Erythroblast (primary cell): ENCODE results near the gene CD38.
"Not testable (repeated sequence)": the region's sequence is repeated elsewhere in the genome, so short reads cannot be mapped to it uniquely, and the experiment has no call there.

Source experiments
- DNase-seq, 2 experiments: peaks; one replicate each; lab custom pipeline; 2025; lab: John Stamatoyannopoulos, UW
- GATA1 ChIP-seq: IDR thresholded peaks from 2 replicates; pipeline ENCODE4 v1.6.1; 2011; ENCODE audit warnings: low read depth, mild to moderate bottlenecking, control low read depth, low read length, moderate library complexity
- POLR2A ChIP-seq: IDR thresholded peaks from 2 replicates; pipeline ENCODE4 v1.6.1; 2011; ENCODE audit warnings: mild to moderate bottlenecking, low read length

Gene CD38

DNA sequence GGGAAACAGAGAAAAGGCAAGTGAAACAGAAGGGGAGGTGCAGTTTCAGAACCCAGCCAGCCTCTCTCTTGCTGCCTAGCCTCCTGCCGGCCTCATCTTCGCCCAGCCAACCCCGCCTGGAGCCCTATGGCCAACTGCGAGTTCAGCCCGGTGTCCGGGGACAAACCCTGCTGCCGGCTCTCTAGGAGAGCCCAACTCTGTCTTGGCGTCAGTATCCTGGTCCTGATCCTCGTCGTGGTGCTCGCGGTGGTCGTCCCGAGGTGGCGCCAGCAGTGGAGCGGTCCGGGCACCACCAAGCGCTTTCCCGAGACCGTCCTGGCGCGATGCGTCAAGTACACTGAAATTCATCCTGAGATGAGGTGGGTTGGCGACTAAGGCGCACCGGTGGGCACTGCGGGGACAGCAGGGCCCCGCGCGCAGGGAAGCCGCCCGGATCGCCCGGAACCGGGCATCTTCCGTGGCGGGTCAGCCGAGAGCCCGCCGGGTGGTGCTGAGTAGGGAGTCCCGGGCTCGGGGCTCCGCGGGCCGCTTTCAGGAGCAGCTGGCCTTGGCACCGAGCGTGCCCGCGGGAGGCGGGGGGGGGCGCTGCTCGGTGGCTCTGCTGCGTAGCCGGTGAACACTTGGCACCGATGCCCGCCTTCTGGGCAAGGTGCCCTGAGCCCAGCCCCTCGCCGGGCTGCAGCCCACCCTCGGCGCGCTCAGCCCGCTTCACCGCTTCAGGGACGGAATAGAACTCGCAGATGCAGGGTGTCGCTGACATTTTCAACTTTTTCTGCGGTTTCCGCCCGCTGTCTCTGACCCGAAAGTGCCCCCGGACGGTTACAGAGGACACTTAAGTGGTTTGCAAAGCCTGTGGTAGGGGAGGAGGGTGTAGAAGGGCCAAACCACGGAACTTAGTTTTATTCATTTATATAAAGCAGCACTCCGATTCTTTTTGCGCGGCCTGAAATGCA is at the start of gene CD38:
Gene CD38, plus strand, starts transcription at position 40 of the 953 bp plus-strand sequence. Its CDS starts 87 bp downstream, at position 127.
- DNase-seq = no peak
- TF ChIP-seq POLR2A (no peak), GATA1 (no peak)

DNA sequence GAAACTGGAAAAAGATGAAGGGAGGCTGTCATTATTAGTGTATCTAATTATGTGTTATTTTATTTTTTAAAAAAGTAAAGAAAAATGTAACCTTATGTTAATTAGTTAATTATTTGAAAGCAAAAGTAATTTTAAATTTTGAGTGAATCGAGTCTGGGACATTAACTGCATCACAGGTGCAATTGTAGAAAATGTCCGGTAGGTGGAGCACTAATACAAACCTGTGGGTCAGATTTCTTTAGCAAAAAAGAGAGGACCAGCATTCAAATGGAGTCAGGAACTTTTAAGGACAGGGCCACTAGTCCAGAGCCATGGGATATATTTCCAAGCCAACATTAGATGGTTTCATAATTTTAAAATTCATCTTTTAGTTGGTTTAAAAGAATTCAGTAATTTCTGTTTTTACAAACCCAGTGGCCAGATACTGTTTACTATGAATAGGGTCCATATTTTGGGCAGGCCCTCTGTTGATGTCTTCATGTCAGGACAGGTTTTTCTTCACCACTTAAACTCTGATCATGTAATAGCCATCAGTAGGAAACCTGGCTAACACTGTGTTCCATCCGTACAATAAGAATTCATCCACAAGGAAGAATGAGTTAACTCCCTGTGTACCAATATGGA is 48.1 kb upstream of the CD38 start:
- no peak for TF ChIP-seq GATA1
- TF ChIP-seq POLR2A = no peak
- peak; percentile 23 to 57 for DNase-seq

GRCh38 chr4:15733061-15733460 is 45.1 kb upstream of the CD38 start:
- DNase-seq = not testable (repeated sequence)

GRCh38 chr4:15735536-15735935 is 42.6 kb upstream of the CD38 start:
- DNase-seq = no peak
- TF ChIP-seq POLR2A = no peak
- no peak for TF ChIP-seq GATA1

DNA sequence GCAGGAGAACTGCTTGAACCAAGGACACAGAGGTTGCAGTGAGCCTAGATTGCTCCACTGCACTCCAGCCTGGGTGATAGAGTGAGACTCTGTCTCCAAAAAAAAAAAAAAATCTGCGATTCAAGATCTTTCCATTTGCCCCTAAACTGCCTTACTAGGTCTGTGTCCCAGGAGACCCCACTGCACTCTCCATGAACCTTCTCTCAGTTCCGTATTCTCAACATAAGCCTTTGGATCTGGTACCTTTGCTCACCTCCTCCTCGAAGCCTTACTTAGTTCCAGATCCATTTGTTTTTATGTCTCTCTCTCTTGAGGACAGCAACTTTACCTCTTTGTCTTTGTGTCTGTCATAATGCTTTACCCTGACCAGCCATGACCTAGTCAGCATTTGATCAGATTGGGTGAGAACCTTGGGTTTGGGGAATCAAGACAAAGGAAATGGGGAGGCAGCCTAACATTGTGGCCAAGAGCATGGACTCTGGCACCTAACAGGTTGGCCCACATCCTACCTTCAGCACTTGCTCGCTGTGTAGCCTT is 41.5 kb upstream of the CD38 start:
- no peak for TF ChIP-seq GATA1
- no peak for TF ChIP-seq POLR2A
- no peak for DNase-seq

GRCh38 chr4:15737255-15737654 is 40.9 kb upstream of the CD38 start:
- DNase-seq = no peak

DNA sequence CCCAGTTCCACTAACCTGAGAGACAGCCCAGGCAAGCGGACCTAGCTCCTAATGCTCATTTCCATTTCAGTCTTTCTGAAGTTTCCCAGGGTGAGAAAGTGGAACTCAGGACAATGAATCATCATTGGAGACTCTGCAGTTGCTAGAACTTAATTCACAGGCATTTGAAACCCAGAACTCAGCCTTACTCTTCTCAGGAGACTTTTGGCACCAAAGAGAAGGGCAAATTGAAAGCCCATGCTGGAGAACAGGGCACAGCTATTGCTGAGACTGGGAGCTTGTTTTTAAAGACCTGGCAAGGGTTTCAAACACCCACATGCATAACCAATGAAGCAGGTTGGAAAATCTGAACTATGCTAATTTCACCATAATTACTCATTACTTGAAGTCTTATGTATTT is 39.3 kb upstream of the CD38 start:
- TF ChIP-seq GATA1 (no peak), POLR2A (no peak)
- no peak for DNase-seq

More at GRCh38 chr4:15737255-15737654, 40.9 kb upstream of the CD38 start:
- TF ChIP-seq POLR2A = no peak
- TF ChIP-seq GATA1 = no peak

- DNase-seq = no peak
- TF ChIP-seq POLR2A = no peak
- TF ChIP-seq GATA1 = no peak
Measured at GRCh38 chr4:15740764-15741404, 37.2 kb upstream of the CD38 start.

- no peak for DNase-seq
- TF ChIP-seq GATA1 (no peak), POLR2A (no peak)
Measured at GRCh38 chr4:15742083-15742582, 36.0 kb upstream of the CD38 start.

GRCh38 chr4:15742637-15743036 is 35.5 kb upstream of the CD38 start:
- TF ChIP-seq GATA1 (no peak), POLR2A (no peak)
- DNase-seq = no peak

GRCh38 chr4:15744016-15744545 is 34.0 kb upstream of the CD38 start:
- no peak for DNase-seq
- no peak for TF ChIP-seq GATA1
- no peak for TF ChIP-seq POLR2A

- no peak for DNase-seq
- TF ChIP-seq POLR2A (no peak), GATA1 (no peak)
Measured at GRCh38 chr4:15746110-15746509, 32.0 kb upstream of the CD38 start.

- no peak for TF ChIP-seq POLR2A
- TF ChIP-seq GATA1 = no peak
- no peak for DNase-seq
Measured at GRCh38 chr4:15749001-15749400, 29.1 kb upstream of the CD38 start.
